ENCODE measurements around the gene STRADA.

STRADA gene

GRCh38 chr17:63741408-63742173, at the start of gene STRADA:
STRADA (minus strand) TSS chr17:63741799; CDS start chr17:63728369, 13,430 bp downstream.
- DNase-seq = peak; percentile 99 to 100

- no peak for DNase-seq
These were observed 48.5 kb upstream of the STRADA start for GRCh38 chr17:63790057-63790456.

DNA sequence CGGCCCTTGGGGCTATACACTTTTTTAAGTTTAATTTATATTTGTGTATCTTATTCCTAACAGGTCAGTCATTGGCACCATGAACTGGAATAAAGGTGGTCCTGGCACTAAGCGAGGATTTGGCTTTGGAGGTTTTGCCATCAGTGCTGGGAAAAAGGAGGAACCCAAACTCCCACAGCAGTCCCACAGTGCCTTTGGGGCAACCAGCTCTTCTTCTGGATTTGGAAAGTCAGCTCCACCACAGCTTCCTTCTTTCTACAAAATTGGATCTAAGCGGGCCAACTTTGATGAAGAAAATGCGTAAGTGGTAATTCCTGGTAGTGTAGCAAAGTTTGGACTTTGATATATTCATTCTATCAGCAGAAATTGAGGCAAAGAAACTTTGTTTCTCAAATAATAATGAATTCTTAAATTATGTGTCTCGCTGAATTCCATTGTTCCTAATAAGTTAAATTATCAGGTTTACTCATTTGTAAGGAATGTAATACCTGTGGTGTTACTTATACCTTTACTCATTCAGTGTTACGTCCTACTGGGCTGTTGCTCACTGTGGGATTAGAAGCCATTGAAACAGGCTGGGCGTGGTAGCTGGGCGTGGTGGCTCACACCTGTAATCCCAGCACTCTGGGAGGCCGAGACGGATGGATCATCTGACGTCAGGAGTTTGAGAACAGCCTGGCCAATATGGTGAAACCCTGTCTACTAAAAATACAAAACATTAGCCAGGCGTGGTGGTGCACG, 45.5 kb upstream of the STRADA start:
- peak in 1 of 2 experiments; percentile 22 for DNase-seq

- no peak for DNase-seq
These were observed 44.5 kb upstream of the STRADA start for GRCh38 chr17:63786117-63786516.

- DNase-seq = no peak
These were observed 44.0 kb upstream of the STRADA start for GRCh38 chr17:63785556-63785955.

- no peak for DNase-seq
These were observed 41.9 kb upstream of the STRADA start for GRCh38 chr17:63783522-63783921.

DNA sequence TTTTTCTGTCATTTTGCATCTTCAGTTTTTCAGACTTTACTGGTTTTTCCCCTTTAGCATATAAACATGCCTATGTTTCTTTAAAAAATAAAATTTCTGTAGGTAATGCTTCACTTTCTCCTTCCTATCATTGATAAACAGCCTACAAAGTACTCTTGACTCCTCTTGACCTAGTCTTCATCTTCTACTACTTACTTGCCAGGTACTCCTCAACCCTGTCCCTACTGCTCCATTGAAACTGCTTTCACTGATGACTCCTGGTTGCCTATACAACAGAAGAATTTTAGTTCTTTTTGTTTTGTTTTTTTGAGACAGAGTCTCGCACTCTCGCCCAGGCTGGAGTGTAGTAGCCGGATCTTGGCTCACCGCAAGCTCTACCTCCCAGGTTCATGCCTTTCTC, 39.3 kb upstream of the STRADA start:
- DNase-seq = no peak

DNA sequence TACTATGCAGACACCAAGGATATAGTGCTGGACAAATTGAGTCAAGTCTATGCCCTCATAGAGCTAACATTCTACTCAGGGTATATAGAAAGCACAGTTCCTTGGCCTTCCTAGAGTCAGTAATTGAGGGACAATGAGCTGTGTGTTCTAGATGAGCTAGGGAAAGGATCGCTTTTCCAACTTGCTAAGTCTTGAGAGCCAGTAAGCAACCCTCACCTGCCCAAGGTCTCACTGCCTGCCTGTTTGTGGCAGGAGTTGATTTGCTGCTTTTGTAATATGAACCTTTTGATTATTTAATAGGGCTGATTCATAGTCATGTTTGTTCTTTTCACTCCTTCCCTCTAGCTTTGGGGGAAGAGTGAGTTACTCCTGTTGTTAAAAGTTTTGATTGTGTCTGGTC, 38.9 kb upstream of the STRADA start:
- DNase-seq = no peak

DNA sequence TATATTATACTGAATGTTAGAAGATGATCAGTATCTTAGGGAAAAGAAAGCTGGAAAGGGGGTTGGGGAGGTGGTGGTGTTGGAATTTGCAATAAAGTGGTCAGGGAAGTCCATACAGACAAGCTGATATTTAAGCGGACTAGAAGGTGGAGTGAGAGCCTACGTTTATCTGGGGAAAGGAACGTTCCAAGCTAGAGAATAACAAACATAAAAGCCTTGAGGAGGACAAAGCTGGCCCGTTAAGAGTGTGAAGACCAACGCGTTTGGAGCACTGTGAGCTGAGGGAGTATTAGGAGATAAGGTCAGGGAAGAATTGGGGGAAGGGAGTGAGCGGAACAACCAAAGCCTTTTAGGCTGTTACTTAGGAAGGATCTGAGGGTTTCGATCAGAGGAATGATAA, 33.8 kb upstream of the STRADA start:
- peak; percentile 37 to 68 for DNase-seq

GRCh38 chr17:63774969-63775265, 33.3 kb upstream of the STRADA start:
- DNase-seq = peak; percentile 62 to 74

DNA sequence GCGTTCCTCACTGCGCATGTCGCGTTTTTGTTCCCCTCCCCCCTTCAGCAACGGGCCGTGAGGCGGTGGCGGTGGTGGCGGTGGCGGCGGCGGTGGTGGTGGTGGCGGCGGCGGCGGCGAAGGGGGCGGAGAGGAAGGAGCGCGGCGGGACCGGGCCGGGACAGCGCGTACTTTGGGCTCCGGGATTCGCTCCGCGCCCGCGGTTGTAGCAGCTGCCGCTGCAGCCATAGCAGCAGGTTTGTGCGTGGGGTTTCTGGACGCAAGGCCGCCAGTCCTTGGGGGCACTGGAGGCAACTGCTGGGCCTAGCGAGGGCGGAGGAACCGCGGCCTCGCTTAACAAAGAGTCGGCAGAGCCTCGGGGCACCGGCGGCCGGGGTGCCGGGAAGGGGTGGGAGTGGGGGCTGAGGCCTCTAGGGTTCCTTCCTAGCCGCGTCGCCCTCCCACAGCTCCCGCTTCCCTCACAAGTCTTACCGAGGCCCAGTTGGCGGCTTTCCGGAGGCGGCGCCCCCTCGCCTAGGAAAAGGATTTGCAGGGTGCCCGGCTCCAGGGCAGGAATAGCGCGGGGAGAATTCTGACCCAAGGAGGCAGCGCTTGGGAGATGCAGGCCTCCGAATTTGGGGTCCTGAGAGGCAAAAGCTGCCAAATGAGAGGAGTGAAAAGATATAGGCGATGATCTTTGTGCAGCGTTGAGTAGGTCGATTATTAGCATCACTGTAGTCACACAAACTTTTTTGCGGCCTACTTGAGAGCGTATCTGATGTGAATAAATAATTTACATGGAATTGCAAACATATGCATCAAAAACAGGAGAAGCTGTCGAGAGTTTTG, 32.8 kb upstream of the STRADA start, which contains the start of gene DDX42:
TSS of gene DDX42 (plus strand) at position 30 of the 828 bp plus-strand sequence. CDS start 12,880 bp downstream, outside the sequence.
- DNase-seq = peak; percentile 52 to 62

- peak; percentile 99 for DNase-seq
These were observed 31.9 kb upstream of the STRADA start, which contains the start of gene CCDC47 for GRCh38 chr17:63773272-63774140. CCDC47 (minus strand) TSS chr17:63773597; CDS start chr17:63766175, 7,422 bp downstream.

DNA sequence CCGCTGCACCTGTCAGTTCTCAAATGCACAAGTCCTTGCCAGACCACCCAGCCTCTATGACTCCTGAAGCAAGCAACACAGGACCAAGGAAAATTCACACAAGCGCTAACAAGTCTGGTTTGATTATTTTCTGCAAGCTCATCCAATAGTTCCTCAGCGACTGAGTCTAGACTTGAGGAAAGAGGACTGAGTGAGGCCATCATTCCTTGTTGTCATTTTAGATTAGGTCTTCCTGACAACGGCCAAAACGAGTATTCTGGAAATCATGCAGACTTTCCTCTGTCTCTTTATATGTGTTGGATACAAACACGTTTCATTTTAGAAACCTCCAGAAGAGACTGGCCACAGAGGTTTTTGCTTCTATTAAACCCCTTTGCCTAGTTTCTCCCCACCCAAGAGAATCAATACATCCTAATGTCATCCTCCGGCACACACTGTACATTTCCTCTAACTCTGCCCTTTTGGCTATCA, 31.2 kb upstream of the STRADA start:
- DNase-seq = peak; percentile 30 to 60

- no peak for DNase-seq
These were observed 26.8 kb upstream of the STRADA start for GRCh38 chr17:63768433-63768832.

- no peak for DNase-seq
These were observed 25.2 kb upstream of the STRADA start for GRCh38 chr17:63766754-63767153.

- DNase-seq = no peak
These were observed 23.1 kb upstream of the STRADA start for GRCh38 chr17:63764716-63765115.

DNA sequence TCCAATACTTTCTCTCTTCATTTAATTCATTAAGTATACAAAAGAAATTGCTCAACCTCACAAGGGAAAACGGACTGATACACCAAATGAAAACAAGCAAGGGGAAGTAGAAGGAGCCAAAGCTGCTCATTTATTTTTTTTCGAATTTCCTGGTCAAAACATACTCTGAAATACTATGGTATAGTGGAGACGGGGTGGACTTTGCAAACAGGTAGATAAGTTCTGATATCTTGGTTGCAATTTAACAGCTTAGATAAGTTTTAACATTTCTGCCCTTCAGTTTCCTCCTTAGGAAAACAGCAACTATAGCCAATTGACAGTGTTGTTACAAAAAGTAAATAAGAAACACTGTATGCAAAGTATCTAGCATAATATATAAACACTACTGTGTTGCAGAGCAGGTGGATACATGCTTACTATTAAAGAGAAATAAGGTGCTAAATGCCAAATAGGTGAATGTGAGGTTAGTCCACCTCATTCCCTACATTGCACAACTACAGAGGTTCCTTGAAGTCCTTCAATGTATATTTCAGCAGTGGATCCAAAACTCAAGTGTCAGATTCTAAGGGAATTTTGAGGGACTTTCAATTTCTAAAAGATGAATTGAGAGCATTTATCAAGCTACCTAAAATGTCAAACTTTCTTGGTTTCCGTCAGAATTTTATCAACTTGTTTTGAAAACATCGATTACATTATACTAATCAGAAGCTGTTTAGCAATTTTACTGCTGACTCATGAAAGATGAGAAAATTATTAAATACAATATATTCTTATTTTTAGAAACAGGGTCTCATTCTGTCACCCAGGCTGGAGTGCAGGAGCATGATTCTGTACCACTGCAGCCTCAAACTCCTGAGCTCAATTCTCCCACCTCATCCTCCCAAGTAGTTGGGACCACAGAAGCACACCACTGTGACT, 20.8 kb upstream of the STRADA start:
- peak in 1 of 2 experiments; percentile 14 for DNase-seq

GRCh38 chr17:63760771-63761539, 19.4 kb upstream of the STRADA start:
- DNase-seq = no peak

GRCh38 chr17:63758428-63758827, 16.8 kb upstream of the STRADA start:
- DNase-seq = no peak

GRCh38 chr17:63754046-63754445, 12.4 kb upstream of the STRADA start:
- no peak for DNase-seq

Measured in Kasumi-1 (cell line).